SK-N-SH (cell line): ENCODE results near the gene ZNF407. TPM values are rescaled to one million over a fixed set of nuclear protein-coding genes. Genes with fewer than 3 reads are reported as not detected.

Source experiments
- CTCF ChIA-PET: fragments of 300-600, 350-600 bp; formaldehyde crosslinking; extraction: SDS; loops from one replicate; lab custom pipeline; 2021; lab: Yijun Ruan, JAX
- POLR2A ChIA-PET: fragments of 350-600 bp; sonication (Branson Sonifier 250); formaldehyde crosslinking; extraction: SDS; loops from one replicate; lab custom pipeline; 2020; ENCODE audit warnings: antibody characterized with exemption, inconsistent platforms; lab: Yijun Ruan, JAX
- DNase-seq: peaks from one replicate; pipeline ENCODE4 v3.0.0; 2012
- H2AFZ ChIP-seq: fragments of 200-600 bp; sonication (generic); 2 replicates; pipeline ENCODE4 v1.8.1; 2016; ENCODE audit warnings: antibody characterized with exemption, mild to moderate bottlenecking, low read depth
- H3F3A ChIP-seq: fragments of 200-600 bp; sonication (generic); replicated peaks from 2 replicates; pipeline ENCODE3; 2016; ENCODE audit warnings: antibody characterized with exemption, mild to moderate bottlenecking; ENCODE audit not compliant: insufficient read depth
- H3K27ac ChIP-seq, 2 experiments: fragments of 200-500 bp in 1 of 2; fragments of 200-600 bp in 1 of 2; sonication (Bioruptor generic) in 1 of 2; sonication (generic), shearing (Covaris generic) in 1 of 2; 2 replicates each; pipeline versions ENCODE4 v1.5.1 to v1.6.1; 2014 to 2016; ENCODE audit warnings: low read depth in 2 of 2, inconsistent platforms in 1 of 2, low read length in 1 of 2, mild to moderate bottlenecking in 1 of 2, mixed read lengths in 1 of 2
- H3K27me3 ChIP-seq: fragments of 200-600 bp; sonication (generic), shearing (Covaris generic); 2 replicates; pipeline ENCODE4 v1.6.1; 2016; ENCODE audit warnings: mixed run types; ENCODE audit not compliant: insufficient read depth
- H3K36me3 ChIP-seq, 2 experiments: fragments of 200-500 bp in 1 of 2; fragments of 200-600 bp in 1 of 2; sonication (Bioruptor generic) in 1 of 2; sonication (generic) in 1 of 2; replicated peaks in 1 of 2; 2 replicates each; pipeline versions ENCODE3 to v1.5.1; 2014 to 2016; ENCODE audit warnings: low read length in 1 of 2, mild to moderate bottlenecking in 1 of 2; ENCODE audit not compliant: insufficient read depth in 2 of 2, control insufficient read depth in 1 of 2
- H3K4me1 ChIP-seq, 2 experiments: fragments of 200-500 bp in 1 of 2; fragments of 200-600 bp in 1 of 2; sonication (Bioruptor generic) in 1 of 2; sonication (generic), shearing (Covaris generic) in 1 of 2; 2 replicates each; pipeline versions ENCODE4 v1.5.1 to v1.6.1; 2014 to 2016; ENCODE audit warnings: low read depth in 1 of 2, low read length in 1 of 2, mixed run types in 1 of 2; ENCODE audit not compliant: insufficient read depth in 2 of 2, control insufficient read depth in 1 of 2
- H3K4me2 ChIP-seq: fragments of 200-600 bp; sonication (generic), shearing (Covaris generic); 2 replicates; pipeline ENCODE4 v1.6.1; 2017; ENCODE audit warnings: mixed run types
- H3K4me3 ChIP-seq, 2 experiments: fragments of 200-500 bp in 1 of 2; fragments of 200-600 bp in 1 of 2; sonication (Bioruptor generic) in 1 of 2; sonication (generic), shearing (Covaris generic) in 1 of 2; 2 replicates each; pipeline versions ENCODE4 v1.5.1 to v1.8.1; 2014 to 2016; ENCODE audit warnings: low read depth in 2 of 2, inconsistent platforms in 1 of 2, low read length in 1 of 2, mild to moderate bottlenecking in 1 of 2, mixed read lengths in 1 of 2, moderate library complexity in 1 of 2
- H3K79me2 ChIP-seq: fragments of 200-600 bp; sonication (generic); 2 replicates; pipeline ENCODE4 v1.8.1; 2017; ENCODE audit warnings: mild to moderate bottlenecking; ENCODE audit not compliant: insufficient read depth
- H3K9ac ChIP-seq: fragments of 200-600 bp; sonication (generic); 2 replicates; pipeline ENCODE4 v1.6.1; 2017; ENCODE audit warnings: mixed run types
- H3K9me2 ChIP-seq: fragments of 200-600 bp; sonication (generic); 2 replicates; pipeline ENCODE4 v1.6.1; 2017; ENCODE audit warnings: mixed run types
- H3K9me3 ChIP-seq: fragments of 200-600 bp; sonication (generic); 2 replicates; pipeline ENCODE4 v1.6.1; 2017; ENCODE audit warnings: mixed run types, mild to moderate bottlenecking, moderate library complexity
- H4K20me1 ChIP-seq: fragments of 200-600 bp; sonication (generic); 2 replicates; pipeline ENCODE4 v1.6.1; 2017; ENCODE audit warnings: mild to moderate bottlenecking, mixed run types; ENCODE audit not compliant: insufficient read depth
- EZH2phosphoT487 ChIP-seq: fragments of 200-600 bp; sonication (generic); IDR thresholded peaks from 2 replicates; pipeline ENCODE4 v1.6.1; 2017; ENCODE audit warnings: low read depth, mixed run types, mild to moderate bottlenecking, antibody characterized with exemption, moderate library complexity, borderline replicate concordance
- GABPA ChIP-seq: IDR thresholded peaks from 2 replicates; pipeline ENCODE4 v1.4.0; 2012; ENCODE audit warnings: low read depth, mild to moderate bottlenecking
- MAX ChIP-seq: IDR thresholded peaks from 2 replicates; pipeline ENCODE4 v1.4.0; 2012; ENCODE audit warnings: low read depth
- MEF2A ChIP-seq: IDR thresholded peaks from 2 replicates; pipeline ENCODE4 v1.4.0; 2012; ENCODE audit warnings: low read depth, borderline replicate concordance
- NRF1 ChIP-seq: IDR thresholded peaks from 2 replicates; pipeline ENCODE4 v1.6.1; 2012; ENCODE audit warnings: low read depth, mild to moderate bottlenecking, low read length
- RAD21 ChIP-seq: IDR thresholded peaks from 2 replicates; pipeline ENCODE4 v1.6.1; 2012; ENCODE audit warnings: mild to moderate bottlenecking, low read length
- SIN3A ChIP-seq: IDR thresholded peaks from 2 replicates; pipeline ENCODE4 v1.6.1; 2012; ENCODE audit warnings: low read depth, mild to moderate bottlenecking, low read length, moderate library complexity, borderline replicate concordance
- TCF12 ChIP-seq: IDR thresholded peaks from 2 replicates; pipeline ENCODE4 v1.4.0; 2012
- WGBS: methylation state at CpG from one replicate; pipeline ENCODE4 v1.1.6; 2017; ENCODE audit warnings: low lambda C conversion rate; 5-methylcytosine and 5-hydroxymethylcytosine counted together
- polyA plus RNA-seq, 3 experiments: library from polyadenylated mRNA; depleted of rRNA; stranded (reverse); fragments of >200 nt; gene quantifications; 2 replicates each; pipeline ENCODE4 v1.2.3, GENCODE V29; 2012
- TF ChIP-seq, protein P1 (sequence below): IDR thresholded peaks from 2 replicates; pipeline ENCODE4 v1.6.1; 2012; ENCODE audit warnings: mild to moderate bottlenecking, low read depth, low read length, moderate library complexity
- TF ChIP-seq, protein P2 (sequence below): fragments of 200-600 bp; sonication (generic); IDR thresholded peaks from 2 replicates; pipeline ENCODE4 v1.6.1; 2017; ENCODE audit warnings: antibody characterized with exemption, mild to moderate bottlenecking, moderate library complexity
- TF ChIP-seq, protein P3 (sequence below): fragments of 150-350 bp; IDR thresholded peaks from 2 replicates; pipeline ENCODE4 v1.6.1; 2016; ENCODE audit warnings: mild to moderate bottlenecking, low read depth, low read length

ZNF407 gene
- polyA plus RNA-seq, 1 of the 3 experiments (the other 2 are of a cell fraction), result 2.6 TPM

DNA sequence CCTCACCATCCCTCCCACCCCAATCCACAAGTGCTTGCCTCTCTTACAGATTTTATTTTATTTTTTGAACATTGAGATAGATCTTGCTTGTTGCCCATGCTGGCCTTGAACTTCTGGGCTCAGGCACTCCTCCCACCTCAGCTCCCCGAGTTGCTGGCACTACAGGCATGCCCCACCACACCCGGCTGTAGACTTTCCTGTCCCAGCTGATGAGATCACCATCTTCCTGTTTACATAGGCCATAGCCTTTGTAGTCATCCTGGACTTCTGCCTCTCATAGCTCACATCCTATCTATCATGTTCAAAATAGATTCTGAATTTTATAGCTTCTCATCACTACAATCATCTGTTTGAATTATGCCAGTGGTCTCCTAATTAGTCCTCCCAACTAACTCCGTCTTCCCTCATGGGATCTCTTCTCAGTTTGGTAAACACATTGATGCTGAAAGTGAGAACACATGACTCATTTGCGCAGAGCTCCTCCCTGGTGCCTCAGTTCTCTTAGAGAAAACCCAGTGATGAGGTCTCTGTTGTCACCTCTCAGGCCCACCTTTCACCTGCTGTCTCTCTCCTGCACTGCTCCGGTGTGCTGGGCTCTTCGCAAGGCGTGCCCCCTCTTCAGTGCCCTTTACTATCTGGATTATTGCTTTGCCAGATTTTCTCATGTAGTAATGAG, 243.0 kb downstream of the ZNF407 start (continued):
- TF ChIP-seq, protein P1, sequence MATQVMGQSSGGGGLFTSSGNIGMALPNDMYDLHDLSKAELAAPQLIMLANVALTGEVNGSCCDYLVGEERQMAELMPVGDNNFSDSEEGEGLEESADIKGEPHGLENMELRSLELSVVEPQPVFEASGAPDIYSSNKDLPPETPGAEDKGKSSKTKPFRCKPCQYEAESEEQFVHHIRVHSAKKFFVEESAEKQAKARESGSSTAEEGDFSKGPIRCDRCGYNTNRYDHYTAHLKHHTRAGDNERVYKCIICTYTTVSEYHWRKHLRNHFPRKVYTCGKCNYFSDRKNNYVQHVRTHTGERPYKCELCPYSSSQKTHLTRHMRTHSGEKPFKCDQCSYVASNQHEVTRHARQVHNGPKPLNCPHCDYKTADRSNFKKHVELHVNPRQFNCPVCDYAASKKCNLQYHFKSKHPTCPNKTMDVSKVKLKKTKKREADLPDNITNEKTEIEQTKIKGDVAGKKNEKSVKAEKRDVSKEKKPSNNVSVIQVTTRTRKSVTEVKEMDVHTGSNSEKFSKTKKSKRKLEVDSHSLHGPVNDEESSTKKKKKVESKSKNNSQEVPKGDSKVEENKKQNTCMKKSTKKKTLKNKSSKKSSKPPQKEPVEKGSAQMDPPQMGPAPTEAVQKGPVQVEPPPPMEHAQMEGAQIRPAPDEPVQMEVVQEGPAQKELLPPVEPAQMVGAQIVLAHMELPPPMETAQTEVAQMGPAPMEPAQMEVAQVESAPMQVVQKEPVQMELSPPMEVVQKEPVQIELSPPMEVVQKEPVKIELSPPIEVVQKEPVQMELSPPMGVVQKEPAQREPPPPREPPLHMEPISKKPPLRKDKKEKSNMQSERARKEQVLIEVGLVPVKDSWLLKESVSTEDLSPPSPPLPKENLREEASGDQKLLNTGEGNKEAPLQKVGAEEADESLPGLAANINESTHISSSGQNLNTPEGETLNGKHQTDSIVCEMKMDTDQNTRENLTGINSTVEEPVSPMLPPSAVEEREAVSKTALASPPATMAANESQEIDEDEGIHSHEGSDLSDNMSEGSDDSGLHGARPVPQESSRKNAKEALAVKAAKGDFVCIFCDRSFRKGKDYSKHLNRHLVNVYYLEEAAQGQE, result no peak
- TF ChIP-seq, protein P2, sequence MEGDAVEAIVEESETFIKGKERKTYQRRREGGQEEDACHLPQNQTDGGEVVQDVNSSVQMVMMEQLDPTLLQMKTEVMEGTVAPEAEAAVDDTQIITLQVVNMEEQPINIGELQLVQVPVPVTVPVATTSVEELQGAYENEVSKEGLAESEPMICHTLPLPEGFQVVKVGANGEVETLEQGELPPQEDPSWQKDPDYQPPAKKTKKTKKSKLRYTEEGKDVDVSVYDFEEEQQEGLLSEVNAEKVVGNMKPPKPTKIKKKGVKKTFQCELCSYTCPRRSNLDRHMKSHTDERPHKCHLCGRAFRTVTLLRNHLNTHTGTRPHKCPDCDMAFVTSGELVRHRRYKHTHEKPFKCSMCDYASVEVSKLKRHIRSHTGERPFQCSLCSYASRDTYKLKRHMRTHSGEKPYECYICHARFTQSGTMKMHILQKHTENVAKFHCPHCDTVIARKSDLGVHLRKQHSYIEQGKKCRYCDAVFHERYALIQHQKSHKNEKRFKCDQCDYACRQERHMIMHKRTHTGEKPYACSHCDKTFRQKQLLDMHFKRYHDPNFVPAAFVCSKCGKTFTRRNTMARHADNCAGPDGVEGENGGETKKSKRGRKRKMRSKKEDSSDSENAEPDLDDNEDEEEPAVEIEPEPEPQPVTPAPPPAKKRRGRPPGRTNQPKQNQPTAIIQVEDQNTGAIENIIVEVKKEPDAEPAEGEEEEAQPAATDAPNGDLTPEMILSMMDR, result no peak

DNA sequence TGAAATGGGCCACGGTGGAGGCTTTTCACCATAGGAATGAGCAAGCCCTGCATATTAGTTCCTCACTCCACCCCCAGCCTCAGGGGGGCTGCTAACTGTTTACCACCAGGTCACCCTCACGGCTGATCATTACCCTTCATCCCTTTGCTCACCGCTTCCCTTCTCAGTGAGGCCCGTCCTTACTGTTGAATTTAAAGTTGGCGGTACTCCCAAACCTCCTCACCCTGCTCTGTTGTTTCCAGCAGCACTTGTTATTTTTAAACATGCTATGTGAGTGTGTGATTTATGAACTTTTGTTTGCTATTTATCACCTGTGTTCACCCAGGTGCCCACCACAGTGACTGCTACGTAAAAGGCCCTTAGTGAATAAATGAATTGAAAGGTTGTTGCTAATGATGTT, 243.6 kb downstream of the ZNF407 start:
- Histone ChIP-seq H4K20me1 (no peaks in the 10 kb centered on the region), H2AFZ (no peak overlapping the region), H3K36me3 (no peaks in the 10 kb centered on the region), H3K79me2 (no peaks in the 10 kb centered on the region), H3K27me3 (no peaks in the 10 kb centered on the region), H3K9me3 (no peaks in the 10 kb centered on the region), H3F3A (peaks cover 9% of the 10 kb centered on the region), H3K9ac (no peak overlapping the region), H3K9me2 (no peaks in the 10 kb centered on the region), H3K27ac (no peak overlapping the region), H3K4me1 (peaks cover 6 to 9% of the 10 kb centered on the region in 2 experiments), H3K4me2 (no peak overlapping the region), H3K4me3 (no peak overlapping the region)
- ChIA-PET CTCF (no interaction called here), POLR2A (no interaction called here)
- 97% methylated on average over 6 of the region's 6 CpGs for WGBS
- TF ChIP-seq NRF1 (no peak), SIN3A (no peak), TCF12 (no peak), MAX (no peak), MEF2A (no peak), GABPA (no peak), RAD21 (no peak), EZH2phosphoT487 (no peak)
- TF ChIP-seq, protein P2, result no peak
- TF ChIP-seq, protein P3, sequence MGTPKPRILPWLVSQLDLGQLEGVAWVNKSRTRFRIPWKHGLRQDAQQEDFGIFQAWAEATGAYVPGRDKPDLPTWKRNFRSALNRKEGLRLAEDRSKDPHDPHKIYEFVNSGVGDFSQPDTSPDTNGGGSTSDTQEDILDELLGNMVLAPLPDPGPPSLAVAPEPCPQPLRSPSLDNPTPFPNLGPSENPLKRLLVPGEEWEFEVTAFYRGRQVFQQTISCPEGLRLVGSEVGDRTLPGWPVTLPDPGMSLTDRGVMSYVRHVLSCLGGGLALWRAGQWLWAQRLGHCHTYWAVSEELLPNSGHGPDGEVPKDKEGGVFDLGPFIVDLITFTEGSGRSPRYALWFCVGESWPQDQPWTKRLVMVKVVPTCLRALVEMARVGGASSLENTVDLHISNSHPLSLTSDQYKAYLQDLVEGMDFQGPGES, result no peak
- DNase-seq, result no peak
